Left ventricle myocardium inferior (tissue), 1 donor: ENCODE data around the gene FSD1L. TPM values are rescaled to one million over a fixed set of nuclear protein-coding genes. Genes with fewer than 3 reads are reported as not detected.

Experiments used
- DNase-seq: peaks from one replicate; pipeline ENCODE4 v3.0.0-alpha.2; 2020
- H3K27ac ChIP-seq: fragments of 200-600 bp; replicated peaks from 2 replicates; pipeline ENCODE4 v1.8.0; 2021
- H3K27me3 ChIP-seq: fragments of 200-600 bp; 2 replicates; pipeline ENCODE4 v1.8.0; 2021; ENCODE audit warnings: low read depth
- H3K36me3 ChIP-seq: fragments of 200-600 bp; 2 replicates; pipeline ENCODE4 v1.8.0; 2021
- H3K4me1 ChIP-seq: fragments of 200-600 bp; 2 replicates; pipeline ENCODE4 v1.8.0; 2021
- H3K4me3 ChIP-seq: fragments of 200-600 bp; 2 replicates; pipeline ENCODE4 v1.8.0; 2021; ENCODE audit warnings: mild to moderate bottlenecking, moderate library complexity
- H3K9me3 ChIP-seq: fragments of 200-600 bp; replicated peaks from 2 replicates; pipeline ENCODE4 v1.8.0; 2021
- CTCF ChIP-seq: fragments of 200-600 bp; IDR thresholded peaks from 2 replicates; pipeline ENCODE4 v1.8.0; 2021; ENCODE audit warnings: antibody characterized with exemption, mild to moderate bottlenecking, borderline replicate concordance
- intact Hi-C: fragments of 100-400 bp; cut with micrococcal nuclease; formaldehyde crosslinking; loops from one replicate; pipeline ENCODE4 v1.11.0; 2022
- total RNA-seq: library from RNA; stranded (reverse); fragmentation: NEBNext Ultra II Directional; extraction: Animal tissue kit (Norgen Biotek cat#: 25700); gene quantifications from one replicate; pipeline ENCODE4 v1.2.1, GENCODE V29; 2021
- donor health status: DM: no; HTN: yes; CAD: no; lungs with severe emphysema.

Gene FSD1L
- total RNA-seq, 1 donor from 2014 or later, result 7.6 TPM

GRCh38 chr9:105416840-105417239 is 31.0 kb upstream of the FSD1L start:
- Histone ChIP-seq H3K9me3 (peaks cover 5% of the 10 kb centered on the region), H3K27me3 (no peaks in the 10 kb centered on the region), H3K4me3 (no peak overlapping the region), H3K36me3 (no peaks in the 10 kb centered on the region), H3K4me1 (peaks cover 3% of the 10 kb centered on the region), H3K27ac (no peak overlapping the region)
- DNase-seq, result no peak
- intact Hi-C loops, result loop anchor here (10.0 kb wide), 1 partner anchor 262 kb away; no protein-coding TSS in a partner anchor
- no peak for TF ChIP-seq CTCF

GRCh38 chr9:105418588-105419500 is 29.0 kb upstream of the FSD1L start:
- no peak for DNase-seq
- Histone ChIP-seq H3K36me3 (no peaks in the 10 kb centered on the region), H3K27me3 (no peaks in the 10 kb centered on the region), H3K9me3 (no peaks in the 10 kb centered on the region), H3K4me1 (peaks cover 3% of the 10 kb centered on the region), H3K27ac (no peak overlapping the region), H3K4me3 (no peak overlapping the region)
- no peak for TF ChIP-seq CTCF
- intact Hi-C loops, result loop anchor here (10.0 kb wide), 1 partner anchor 264 kb away; no protein-coding TSS in a partner anchor

- intact Hi-C loops, result loop anchor here (10.0 kb wide), 1 partner anchor 265 kb away; no protein-coding TSS in a partner anchor
- no peak for TF ChIP-seq CTCF
- no peaks in the 10 kb centered on the region for H3K9me3 ChIP-seq
- DNase-seq, result no peak
- no peaks in the 10 kb centered on the region for H3K36me3 ChIP-seq
- H3K4me1 ChIP-seq, result peaks cover 3% of the 10 kb centered on the region
- H3K27ac ChIP-seq, result no peak overlapping the region
- H3K27me3 ChIP-seq, result no peaks in the 10 kb centered on the region
- no peak overlapping the region for H3K4me3 ChIP-seq
These were observed 27.8 kb upstream of the FSD1L start for GRCh38 chr9:105419816-105420597.

- no peaks in the 10 kb centered on the region for H3K36me3 ChIP-seq
- intact Hi-C loops, result no loop called here
These were observed 26.7 kb upstream of the FSD1L start for GRCh38 chr9:105421154-105421553.

More at GRCh38 chr9:105421154-105421553, 26.7 kb upstream of the FSD1L start:
- no peaks in the 10 kb centered on the region for H3K27me3 ChIP-seq
- no peak for TF ChIP-seq CTCF
- DNase-seq, result no peak
- no peak overlapping the region for H3K4me3 ChIP-seq
- H3K27ac ChIP-seq, result no peak overlapping the region
- H3K4me1 ChIP-seq, result no peaks in the 10 kb centered on the region
- no peaks in the 10 kb centered on the region for H3K9me3 ChIP-seq
